Fibroblast of lung (primary cell): ENCODE results near the gene NR6A1. TPM values are rescaled to one million over a fixed set of nuclear protein-coding genes. Genes with fewer than 3 reads are reported as not detected.
A peak's percentile ranks its signal among the peaks of the same experiment; 100 is the strongest.
"Not testable (repeated sequence)": the region's sequence is repeated elsewhere in the genome, so short reads cannot be mapped to it uniquely, and the experiment has no call there.

Source experiments
- DNase-seq, 2 donors: peaks; one replicate each; pipeline versions ENCODE4 v3.0.0 to v3.0.0-alpha.2; 2010; ENCODE audit warnings: low read depth in 2 of 2
- H2AFZ ChIP-seq: 2 replicates; pipeline ENCODE4 v1.5.1; 2012; ENCODE audit warnings: low read length, control low read depth, inconsistent platforms
- H3K27ac ChIP-seq: 2 replicates; pipeline ENCODE4 v1.5.1; 2011; ENCODE audit warnings: low read length, control low read depth; ENCODE audit not compliant: insufficient read depth
- H3K27me3 ChIP-seq: 2 replicates; pipeline ENCODE4 v1.5.1; 2011; ENCODE audit warnings: mild to moderate bottlenecking, low read length; ENCODE audit not compliant: control insufficient read depth, insufficient read depth
- H3K36me3 ChIP-seq: 2 replicates; pipeline ENCODE4 v1.5.1; 2011; ENCODE audit warnings: low read length; ENCODE audit not compliant: control insufficient read depth, insufficient read depth
- H3K4me1 ChIP-seq: 2 replicates; pipeline ENCODE4 v1.5.1; 2011; ENCODE audit warnings: low read length; ENCODE audit not compliant: control insufficient read depth, insufficient read depth; ENCODE audit errors: extremely low read depth
- H3K4me2 ChIP-seq: 2 replicates; pipeline ENCODE4 v1.5.1; 2011; ENCODE audit warnings: low read length, control low read depth; ENCODE audit not compliant: insufficient read depth; ENCODE audit errors: extremely low read depth
- H3K4me3 ChIP-seq, 4 experiments: fragments of 200-600 bp in 1 of 4; sonication (generic) in 1 of 4; replicated peaks in 1 of 4; 2 replicates each; pipeline ENCODE4 v1.5.1; 2011 to 2016; ENCODE audit warnings: low read length in 4 of 4, low read depth in 3 of 4, mild to moderate bottlenecking in 3 of 4, control low read depth in 2 of 4, inconsistent platforms in 1 of 4, mixed read lengths in 1 of 4; ENCODE audit not compliant: insufficient read depth in 1 of 4; ENCODE audit errors: control extremely low read depth in 1 of 4
- H3K79me2 ChIP-seq: 2 replicates; pipeline ENCODE4 v1.5.1; 2012; ENCODE audit warnings: mild to moderate bottlenecking, low read length, inconsistent platforms; ENCODE audit not compliant: control insufficient read depth, insufficient read depth
- H3K9ac ChIP-seq: 2 replicates; pipeline ENCODE4 v1.5.1; 2011; ENCODE audit warnings: mild to moderate bottlenecking, low read length, control low read depth; ENCODE audit not compliant: insufficient read depth
- H3K9me3 ChIP-seq: 2 replicates; pipeline ENCODE4 v1.5.1; 2012; ENCODE audit warnings: low read depth, low read length; ENCODE audit not compliant: control insufficient read depth, insufficient read depth
- H4K20me1 ChIP-seq: 2 replicates; pipeline ENCODE4 v1.5.1; 2011; ENCODE audit warnings: low read length; ENCODE audit not compliant: control insufficient read depth, insufficient read depth; ENCODE audit errors: extremely low read depth
- CTCF ChIP-seq, 2 donors: IDR thresholded peaks in 1 of 2; conservative IDR thresholded peaks in 1 of 2; 1 replicate in 1 of 2; 2 replicates in 1 of 2; pipeline ENCODE4 v1.5.1; 2011 to 2012; ENCODE audit warnings: low read length in 2 of 2, control low read depth in 1 of 2, inconsistent platforms in 1 of 2, low read depth in 1 of 2, mild to moderate bottlenecking in 1 of 2
- EZH2 ChIP-seq: IDR thresholded peaks from 2 replicates; pipeline ENCODE4 v1.5.1; 2012; ENCODE audit warnings: low read length, control low read depth, mild to moderate bottlenecking; ENCODE audit errors: missing control alignments
- polyA plus RNA-seq, 2 donors: library from polyadenylated mRNA; depleted of rRNA in 1 of 2; stranded (reverse) in 1 of 2; unstranded in 1 of 2; fragments of >200 nt; gene quantifications; 2 replicates each; pipeline ENCODE4 v1.2.1, GENCODE V29; 2011 to 2012; ENCODE audit warnings: missing spikeins in 1 of 2
- total RNA-seq: library from RNA; depleted of rRNA; stranded (reverse); fragments of >200 nt; gene quantifications from 2 replicates; pipeline ENCODE4 v1.2.1, GENCODE V29; 2014

NR6A1 gene
- total and polyA plus RNA-seq, 2 donors (not counting 1 experiment from before 2014, with no cell fraction given), result 0.07 to 0.50 TPM

GRCh38 chr9:124616961-124617360, 154.2 kb downstream of the NR6A1 start:
- no peaks in the 10 kb centered on the region for H3K79me2 ChIP-seq

GRCh38 chr9:124615840-124616239, 155.3 kb downstream of the NR6A1 start:
- H3K4me1 ChIP-seq, DNase-seq, H3K9me3 ChIP-seq, H3K79me2 ChIP-seq, H3K36me3 ChIP-seq, H2AFZ ChIP-seq, H3K4me3 ChIP-seq, H3K4me2 ChIP-seq, H3K27me3 ChIP-seq, H3K9ac ChIP-seq, H4K20me1 ChIP-seq, H3K27ac ChIP-seq: not testable (repeated sequence)

More at GRCh38 chr9:124616961-124617360, 154.2 kb downstream of the NR6A1 start:
- Histone ChIP-seq H3K27ac (no peak overlapping the region), H4K20me1 (no peaks in the 10 kb centered on the region), H3K9me3 (no peaks in the 10 kb centered on the region), H3K9ac (no peak overlapping the region), H3K4me1 (no peaks in the 10 kb centered on the region), H3K4me3 (no peak overlapping the region), H2AFZ (no peak overlapping the region), H3K27me3 (no peaks in the 10 kb centered on the region), H3K4me2 (no peak overlapping the region), H3K36me3 (no peaks in the 10 kb centered on the region)
- TF ChIP-seq EZH2 (no peak), CTCF (conservative IDR thresholded peaks at IDR 0.05 in 1 of 2, IDR thresholded peaks at IDR 0.05 in 1 of 2; ENCODE audit: low read depth in 1 of 2, low read length in 2 of 2) (no peak)
- no peak for DNase-seq

DNA sequence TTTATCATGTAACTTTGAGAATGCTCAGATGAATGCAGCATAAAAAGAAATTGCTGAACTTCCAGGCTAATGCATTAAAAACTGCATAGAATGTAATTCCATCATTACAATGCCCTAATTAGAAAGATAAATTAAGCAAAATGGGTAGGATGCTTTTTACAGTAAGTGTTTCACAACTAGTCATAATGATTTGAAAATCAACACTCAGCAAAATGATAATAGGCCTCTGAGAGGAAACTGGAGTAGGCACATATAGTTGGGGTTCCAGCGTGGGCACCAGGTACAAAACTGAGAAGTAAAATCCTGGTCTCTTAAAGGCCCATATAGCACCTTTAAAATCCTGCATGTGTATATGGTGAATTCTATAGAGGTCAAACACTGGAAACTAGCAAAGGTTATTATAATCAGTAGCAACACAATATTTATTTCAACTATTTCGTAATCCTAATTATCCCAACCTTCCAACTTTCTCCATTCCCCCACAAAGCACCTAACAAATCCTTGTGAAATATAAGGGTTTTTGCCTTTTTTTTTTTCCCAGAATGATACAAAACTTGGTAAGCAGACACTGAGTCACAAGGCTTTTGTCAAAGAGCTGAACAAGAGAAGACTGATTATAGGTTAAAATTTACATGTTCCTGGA, 155.9 kb downstream of the NR6A1 start:
- Histone ChIP-seq H3K9me3 (no peaks in the 10 kb centered on the region), H3K9ac (no peak overlapping the region), H4K20me1 (no peaks in the 10 kb centered on the region), H3K4me2 (no peak overlapping the region), H3K79me2 (no peaks in the 10 kb centered on the region), H3K36me3 (no peaks in the 10 kb centered on the region), H3K27ac (no peak overlapping the region), H3K27me3 (peaks cover 4% of the 10 kb centered on the region), H3K4me3 (no peak overlapping the region), H2AFZ (no peak overlapping the region), H3K4me1 (no peaks in the 10 kb centered on the region)
- peak in 1 of 2 donors; percentile 45 for DNase-seq
- no peak for TF ChIP-seq EZH2
- TF ChIP-seq CTCF (conservative IDR thresholded peaks at IDR 0.05 in 1 of 2, IDR thresholded peaks at IDR 0.05 in 1 of 2; ENCODE audit: low read depth in 1 of 2, low read length in 2 of 2), result no peak
